ENCODE data around the gene RRP1.
"Not testable (repeated sequence)": the region's sequence is repeated elsewhere in the genome, so short reads cannot be mapped to it uniquely, and the experiment has no call there.

Gene RRP1

GRCh38 chr21:43819511-43820405, 30.4 kb downstream of the RRP1 start:
- DNase-seq, result no peak

DNA sequence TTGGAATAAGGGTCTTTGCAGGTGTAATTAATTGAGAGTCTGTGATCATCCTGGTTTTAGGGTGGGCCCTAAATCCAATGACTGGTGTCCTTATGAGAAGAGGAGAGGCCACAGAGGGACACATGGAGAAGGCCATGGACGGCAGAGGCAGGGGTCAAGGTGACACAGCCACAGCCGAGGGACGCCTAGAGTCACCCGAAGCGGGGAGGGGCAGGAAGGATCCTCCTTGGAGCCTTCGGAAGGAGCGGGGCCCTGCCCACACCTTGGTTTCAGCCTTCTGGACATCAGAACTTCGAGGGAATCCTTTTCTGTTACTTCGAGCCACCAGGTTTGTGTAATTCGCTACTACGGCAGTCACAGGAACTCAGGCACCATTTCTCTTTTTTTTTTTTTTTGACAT, 31.1 kb downstream of the RRP1 start:
- no peak for DNase-seq

DNA sequence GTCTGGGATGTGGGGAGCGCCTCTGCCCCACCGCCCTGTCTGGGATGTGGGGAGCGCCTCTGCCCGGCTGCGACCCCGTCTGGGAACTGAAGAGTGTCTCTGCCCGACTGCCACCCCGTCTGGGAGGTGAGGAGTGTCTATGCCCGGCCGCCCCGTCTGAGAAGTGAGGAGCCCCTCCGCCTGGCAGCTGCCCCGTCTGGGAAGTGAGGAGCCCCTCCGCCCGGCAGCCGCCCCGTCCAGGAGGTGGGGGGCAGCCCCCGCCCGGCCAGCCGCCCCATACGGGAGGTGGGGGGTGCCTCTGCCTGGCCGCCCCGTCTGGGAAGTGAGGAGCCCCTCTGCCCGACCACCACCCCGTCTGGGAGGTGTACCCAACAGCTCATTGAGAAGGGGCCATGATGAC, 32.8 kb downstream of the RRP1 start:
- DNase-seq, result not testable (repeated sequence)

DNA sequence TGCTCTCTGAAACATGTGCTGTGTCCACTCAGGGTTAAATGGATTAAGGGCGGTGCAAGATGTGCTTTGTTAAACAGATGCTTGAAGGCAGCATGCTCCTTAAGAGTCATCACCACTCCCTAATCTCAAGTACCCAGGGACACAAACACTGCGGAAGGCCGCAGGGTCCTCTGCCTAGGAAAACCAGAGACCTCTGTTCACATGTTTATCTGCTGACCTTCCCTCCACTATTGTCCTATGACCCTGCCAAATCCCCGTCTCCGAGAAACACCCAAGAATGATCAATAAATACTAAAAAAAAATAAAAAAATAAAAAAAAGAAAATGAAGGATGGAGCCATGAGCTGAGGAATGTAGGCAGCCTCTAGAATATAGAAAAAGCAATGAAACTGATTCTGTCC, 33.4 kb downstream of the RRP1 start:
- DNase-seq, result not testable (repeated sequence)

DNA sequence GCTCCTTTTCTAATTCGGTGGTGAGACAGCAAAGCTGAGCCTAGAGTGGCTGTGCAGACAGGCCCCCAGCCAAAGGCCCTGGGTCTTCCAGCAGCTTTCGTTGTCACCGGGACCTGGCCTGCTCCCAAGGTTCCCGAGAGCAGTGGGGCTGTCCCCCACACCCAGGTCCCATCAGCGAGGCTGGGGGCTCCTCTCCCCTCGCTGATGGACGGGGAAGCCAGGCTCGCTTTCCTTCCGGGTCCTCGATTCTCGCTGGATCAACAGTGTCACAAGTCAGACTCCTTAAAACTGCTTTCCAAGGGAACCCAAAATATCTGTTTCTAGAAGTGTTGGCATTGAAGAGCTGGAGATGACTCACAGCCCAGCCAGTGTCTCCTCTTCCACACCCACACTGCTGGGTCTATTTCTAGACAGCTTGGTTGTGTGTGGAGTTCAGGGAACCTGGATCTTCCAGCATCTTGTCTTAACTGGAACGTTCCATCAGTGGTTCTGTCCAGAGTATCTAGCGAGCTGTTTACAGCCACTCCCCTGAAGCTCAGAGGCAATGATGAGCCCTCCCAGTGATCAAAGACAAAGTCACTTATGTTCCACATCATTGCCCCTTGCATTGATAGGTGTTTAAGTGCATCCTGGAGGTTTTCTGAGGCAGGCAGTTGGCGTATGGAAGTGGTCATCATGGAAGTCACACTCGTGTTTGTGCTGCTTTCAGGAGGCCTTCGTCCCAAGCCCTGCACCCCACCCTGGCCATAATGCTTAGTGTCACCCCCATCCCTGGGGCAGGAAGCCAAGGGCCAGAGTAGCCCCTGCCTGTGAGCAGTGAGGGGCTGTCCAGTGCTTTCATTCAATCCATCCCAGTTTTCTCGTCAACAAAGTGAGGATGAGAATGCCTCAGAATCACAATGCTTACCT, 35.2 kb downstream of the RRP1 start:
- DNase-seq, result no peak

- no peak for DNase-seq
These were observed 36.0 kb downstream of the RRP1 start for GRCh38 chr21:43825242-43825935.

DNA sequence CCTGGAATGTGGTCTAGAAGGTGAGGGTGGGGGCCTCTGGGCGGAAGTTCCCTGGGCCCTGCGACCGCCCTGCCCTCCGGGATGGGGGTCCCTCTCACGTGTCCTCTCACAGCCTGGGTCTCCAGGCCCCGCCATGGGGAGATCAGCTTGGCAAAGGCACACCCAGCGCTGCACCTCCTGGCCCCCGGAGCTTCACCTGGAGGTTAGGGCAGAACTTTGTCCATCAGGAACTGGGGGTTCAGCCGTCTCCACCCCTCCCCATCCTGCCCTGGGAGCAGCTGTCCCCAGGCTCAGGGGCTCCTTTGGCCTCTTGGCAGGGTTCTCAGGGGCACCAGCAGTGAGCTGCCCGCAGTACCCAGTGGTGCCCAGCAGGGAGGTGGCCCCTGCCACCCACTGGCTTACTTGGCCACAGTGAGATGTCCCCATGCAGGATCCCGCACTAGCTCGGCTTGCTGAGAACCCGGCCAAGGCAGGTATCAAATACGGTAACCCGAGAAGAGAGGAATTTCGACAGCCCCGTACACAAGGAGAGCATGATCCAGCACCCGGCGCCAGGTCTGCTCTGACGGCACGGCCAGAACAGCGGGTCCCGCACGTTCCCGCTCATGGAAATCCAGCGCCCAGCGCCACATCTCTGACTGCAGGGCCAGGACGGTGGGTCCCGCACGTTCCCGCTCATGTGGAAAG, 36.7 kb downstream of the RRP1 start:
- DNase-seq, result no peak

GRCh38 chr21:43826623-43826974, 37.2 kb downstream of the RRP1 start:
- no peak for DNase-seq

GRCh38 chr21:43827015-43827611, 37.7 kb downstream of the RRP1 start:
- no peak for DNase-seq

DNA sequence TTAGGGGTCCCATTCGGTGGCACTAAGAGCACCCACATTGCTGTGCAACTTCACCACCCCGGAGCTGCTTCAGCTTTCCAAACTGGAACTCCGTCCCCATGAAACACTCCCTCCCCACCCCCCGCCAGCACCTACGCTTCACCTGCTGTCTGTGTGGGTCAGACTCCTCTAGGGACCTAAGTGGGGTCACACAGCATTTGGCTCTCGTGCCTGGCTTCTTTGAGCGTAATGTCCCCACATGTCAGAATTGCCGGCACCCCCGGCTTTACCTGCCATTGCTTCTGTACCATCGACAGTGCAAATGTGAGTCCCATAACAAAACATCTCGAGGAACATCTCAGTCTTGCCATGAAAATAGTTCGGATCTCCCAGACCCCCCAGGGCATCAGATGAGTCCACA, 39.8 kb downstream of the RRP1 start:
- DNase-seq, result no peak

- no peak for DNase-seq
These were observed 40.3 kb downstream of the RRP1 start for GRCh38 chr21:43829575-43830119.

DNA sequence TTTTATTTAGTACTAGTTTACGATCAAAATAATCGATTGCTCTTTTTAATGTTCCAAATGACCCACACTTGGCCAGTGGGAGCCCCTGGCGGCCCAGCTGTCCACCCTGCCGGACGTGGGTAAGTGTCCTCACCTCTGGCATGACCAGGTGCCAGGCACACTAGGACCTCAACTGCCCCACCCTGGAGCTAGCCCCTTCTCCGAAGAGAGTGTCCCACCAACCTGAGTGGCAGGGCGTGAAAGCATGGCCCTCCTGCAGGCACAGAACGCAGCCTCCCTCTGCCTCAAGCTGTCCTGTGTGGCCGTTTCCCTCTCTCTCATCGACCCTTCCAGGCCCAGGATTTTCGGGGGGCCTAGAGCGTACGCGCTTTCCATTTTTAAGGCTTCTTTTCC, 42.8 kb downstream of the RRP1 start:
- DNase-seq, result no peak

GRCh38 chr21:43832648-43833047, 43.3 kb downstream of the RRP1 start:
- no peak for DNase-seq

GRCh38 chr21:43834146-43834905, 44.9 kb downstream of the RRP1 start:
- DNase-seq, result no peak

- no peak for DNase-seq
These were observed 45.7 kb downstream of the RRP1 start for GRCh38 chr21:43835050-43835449.

GRCh38 chr21:43835861-43836260, 46.5 kb downstream of the RRP1 start:
- DNase-seq, result no peak

DNA sequence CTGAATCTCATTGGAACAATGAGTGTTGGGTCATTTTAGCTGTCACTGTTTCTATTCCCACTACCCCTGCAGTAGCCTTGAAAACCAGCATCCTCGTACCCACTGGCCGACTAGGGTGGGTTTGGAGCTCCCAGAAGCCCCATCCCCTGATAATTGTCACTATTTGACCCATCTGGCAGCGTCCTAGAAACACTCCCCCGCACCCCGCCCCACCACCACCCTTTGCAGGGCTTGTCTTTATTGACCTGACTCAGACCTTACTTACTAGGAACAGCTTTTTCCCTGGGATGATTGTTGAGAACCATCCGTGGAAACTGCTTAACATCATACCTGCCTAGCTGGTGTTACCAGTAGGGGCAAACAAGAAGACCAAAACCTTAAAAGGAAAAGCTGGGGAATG, 47.2 kb downstream of the RRP1 start:
- no peak for DNase-seq

DNA sequence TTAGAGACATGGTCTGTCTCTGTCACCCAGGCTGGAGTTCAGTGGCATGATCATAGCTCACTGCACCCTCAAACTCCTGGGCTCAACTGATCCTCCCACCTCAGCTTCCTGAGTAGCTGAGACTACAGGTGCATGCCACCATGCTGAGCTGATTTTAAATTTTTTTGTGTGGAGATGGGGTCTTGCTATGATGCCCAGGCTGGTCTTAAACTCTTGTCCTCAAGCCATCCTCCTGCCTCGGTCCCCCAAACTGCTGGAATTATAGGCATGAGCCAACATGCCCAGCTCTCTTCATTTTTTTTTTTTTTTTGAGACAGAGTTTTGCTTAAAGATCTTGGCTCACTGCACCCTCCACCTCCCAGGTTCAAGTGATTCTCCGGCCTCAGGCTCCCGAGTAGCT, 50.9 kb downstream of the RRP1 start:
- DNase-seq, result no peak

- no peak for DNase-seq
These were observed 53.4 kb downstream of the RRP1 start for GRCh38 chr21:43842742-43843141.

DNA sequence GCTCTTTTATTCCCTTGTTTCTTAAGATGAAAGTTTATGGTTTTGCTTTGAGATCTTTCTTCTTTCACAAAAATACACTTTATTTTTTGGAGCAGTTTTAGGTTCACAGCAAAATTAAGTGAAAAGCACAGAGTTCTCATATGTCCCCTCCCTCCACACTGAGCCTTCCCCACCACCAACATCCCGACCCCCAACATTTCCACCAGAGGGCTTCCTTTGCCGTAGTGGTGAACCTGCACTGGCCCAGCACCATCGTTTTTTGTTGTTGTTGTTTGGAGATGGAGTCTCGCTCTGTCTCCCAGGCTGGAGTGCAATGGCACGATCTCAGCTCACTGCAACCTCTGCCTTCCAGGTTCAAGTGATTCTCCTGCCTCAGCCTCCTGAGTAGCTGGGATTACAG, 55.5 kb downstream of the RRP1 start:
- not testable (repeated sequence) for DNase-seq

- no peak for DNase-seq
These were observed 56.0 kb downstream of the RRP1 start for GRCh38 chr21:43845386-43845785.

All from activated gamma-delta T cell (primary cell).